NCI-H128 (cell line): Measurements from ENCODE around the gene PTPRN2.
A peak's percentile ranks its signal among the peaks of the same experiment; 100 is the strongest.

Experiments
- DNase-seq: peaks from one replicate; lab custom pipeline; 2025; ENCODE audit not compliant: unreplicated experiment; lab: John Stamatoyannopoulos, UW

Gene PTPRN2

DNA sequence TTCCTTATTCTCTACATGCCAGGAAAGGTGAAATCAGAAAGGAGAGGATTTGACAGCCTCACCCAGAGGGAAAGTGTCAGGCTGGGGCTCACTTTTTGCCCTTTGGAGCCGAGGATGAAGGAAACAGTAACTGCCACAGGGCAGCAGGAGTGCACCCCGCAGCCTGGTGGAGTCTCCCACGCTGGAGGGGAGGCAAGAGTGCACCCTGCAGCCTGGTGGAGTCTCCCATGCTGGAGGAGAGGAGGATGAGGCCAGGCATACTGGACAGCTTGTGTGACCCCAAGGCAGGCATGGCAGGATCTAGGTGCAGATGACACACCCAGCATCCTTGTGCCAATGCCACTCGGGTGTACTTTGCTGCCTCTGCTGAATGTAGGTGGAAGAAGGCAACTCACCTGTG is 766.8 kb downstream of the PTPRN2 start:
- no peak for DNase-seq

- no peak for DNase-seq
These were observed 768.2 kb downstream of the PTPRN2 start for GRCh38 chr7:157819455-157819807.

GRCh38 chr7:157818701-157819454 is 768.7 kb downstream of the PTPRN2 start:
- DNase-seq, result no peak

DNA sequence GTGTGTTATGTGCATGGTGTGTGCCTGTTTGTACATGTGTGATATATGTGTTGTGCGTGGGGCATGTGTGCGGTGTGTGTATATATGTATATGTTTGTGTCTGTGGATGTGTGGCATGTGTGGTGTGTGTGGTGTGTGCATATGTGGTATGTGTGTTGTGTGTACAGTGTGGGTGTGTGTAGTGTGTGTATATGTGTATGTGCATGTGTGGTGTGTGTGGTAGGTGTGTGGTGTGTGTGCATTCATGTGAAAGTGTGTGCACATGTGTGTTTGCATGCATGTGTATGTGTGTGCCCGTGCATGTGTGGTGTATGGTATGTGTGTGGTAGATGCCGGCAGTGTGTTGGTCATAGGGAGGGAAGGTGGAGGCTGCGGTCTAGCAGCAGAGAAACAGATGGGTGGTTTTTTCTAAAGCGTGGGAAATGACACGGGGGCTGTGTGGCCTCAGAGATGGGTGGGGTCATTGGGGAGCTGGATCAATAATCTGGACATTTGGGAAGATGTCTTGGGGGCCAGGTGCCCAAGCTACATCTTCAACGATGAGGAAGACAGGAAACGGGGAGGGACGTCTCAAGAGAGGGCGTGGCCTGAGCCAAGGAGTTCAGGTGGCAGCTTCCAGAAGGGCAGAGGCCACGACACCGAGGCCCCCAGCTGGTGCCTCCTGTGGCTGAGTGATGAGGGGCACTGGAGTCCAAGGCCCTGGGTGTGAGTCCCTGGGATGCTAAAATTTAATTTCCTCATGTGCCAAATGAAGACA is 769.5 kb downstream of the PTPRN2 start:
- DNase-seq, result no peak

DNA sequence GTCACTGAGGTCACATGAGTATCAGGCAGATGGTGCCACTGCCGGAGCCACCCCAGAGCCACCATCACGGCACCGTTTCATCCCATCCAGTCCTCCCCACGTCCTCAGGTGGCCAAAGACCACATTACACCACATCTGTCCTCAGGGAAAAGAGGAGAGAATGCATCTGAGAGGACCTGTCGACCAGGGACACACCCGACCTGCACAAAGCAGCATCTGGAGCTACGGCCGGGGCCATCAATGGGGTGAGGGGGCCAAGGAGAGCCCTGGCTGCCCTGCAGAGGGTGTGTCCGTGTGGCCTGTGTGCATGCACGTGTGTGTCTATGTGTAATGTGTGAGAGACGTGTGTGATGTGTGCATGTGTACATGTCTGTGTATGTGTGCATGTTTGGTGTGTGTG is 770.2 kb downstream of the PTPRN2 start:
- DNase-seq, result no peak

- DNase-seq, result no peak
These were observed 770.9 kb downstream of the PTPRN2 start for GRCh38 chr7:157816526-157817250.

DNA sequence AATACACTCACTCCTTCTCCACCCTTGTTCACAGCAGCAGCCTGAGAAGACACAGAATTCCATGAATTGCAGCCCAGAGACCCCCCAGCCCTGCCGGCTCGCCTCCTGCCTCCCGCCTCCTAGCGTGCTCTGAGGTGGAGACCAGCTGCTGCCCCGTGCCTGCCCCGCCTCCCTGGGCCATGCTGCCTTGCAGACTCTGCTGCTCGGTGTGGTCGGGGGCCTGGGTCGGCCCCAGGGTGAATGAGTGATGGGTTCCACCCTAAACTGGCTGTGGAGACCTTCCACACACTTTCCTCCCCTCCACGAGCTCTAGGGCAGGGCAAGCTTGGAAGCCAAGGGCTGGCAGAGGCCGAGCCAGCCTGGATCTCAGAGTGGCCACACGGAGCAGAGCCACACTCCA is 771.5 kb downstream of the PTPRN2 start:
- no peak for DNase-seq

DNA sequence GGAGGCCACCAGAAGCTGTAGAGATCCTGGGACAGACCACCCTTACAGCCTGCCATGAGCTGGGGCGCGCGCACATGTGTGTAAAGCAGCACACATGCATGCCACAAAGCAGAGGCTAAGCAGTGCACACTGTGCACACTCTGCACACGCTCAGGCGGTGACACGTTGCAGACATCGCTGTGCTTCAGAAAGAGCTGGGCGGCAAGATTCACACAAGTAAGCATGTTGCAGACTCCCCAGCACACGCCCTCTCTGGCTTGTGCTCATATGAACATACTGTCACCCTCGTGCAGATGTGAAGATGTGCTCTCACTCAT is 772.0 kb downstream of the PTPRN2 start:
- no peak for DNase-seq

GRCh38 chr7:157814931-157815705 is 772.5 kb downstream of the PTPRN2 start:
- DNase-seq, result no peak

DNA sequence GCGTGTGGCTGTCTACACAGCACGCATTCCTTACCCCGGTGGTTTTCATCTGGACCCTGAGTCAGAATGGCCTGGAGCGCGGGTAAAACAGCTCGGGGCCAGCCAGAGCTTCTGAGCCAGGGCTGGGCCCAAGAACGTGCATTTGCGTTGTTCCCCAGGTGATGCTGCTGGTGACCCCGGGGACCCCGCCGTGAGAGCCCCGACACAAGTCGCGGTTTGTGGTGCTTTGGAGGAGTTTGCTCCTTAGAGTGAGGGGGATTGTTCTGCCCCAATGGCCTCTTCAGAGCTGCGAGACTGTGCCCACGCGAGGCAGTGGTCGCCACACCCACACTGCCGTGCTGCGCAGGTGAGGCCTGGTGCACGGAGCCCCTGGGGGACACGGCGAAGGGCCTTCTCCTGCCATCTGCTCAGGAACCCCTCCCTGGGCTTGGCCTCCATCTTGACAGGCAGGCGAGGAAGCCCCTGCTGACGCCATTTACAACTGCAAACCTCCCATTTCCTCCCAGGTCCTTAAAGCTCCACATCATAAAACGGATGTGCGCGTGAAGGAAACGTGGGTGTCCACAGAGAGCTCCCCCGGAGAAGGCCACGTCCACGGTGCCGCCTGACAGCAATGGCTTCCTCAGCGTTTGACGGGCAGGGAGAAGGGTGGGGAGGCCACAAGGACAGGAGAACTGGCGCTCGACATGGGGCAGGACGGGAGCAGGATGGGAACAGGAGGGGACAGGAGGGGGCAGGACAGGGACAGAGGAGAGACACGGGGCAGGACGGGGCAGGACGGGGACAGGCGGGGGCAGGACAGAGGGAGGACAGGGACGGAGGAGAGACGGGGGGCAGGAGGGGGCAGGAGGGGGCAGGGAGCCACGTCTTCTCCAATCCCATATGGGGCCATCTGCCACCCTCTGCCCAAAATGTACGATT is 773.6 kb downstream of the PTPRN2 start:
- no peak for DNase-seq

DNA sequence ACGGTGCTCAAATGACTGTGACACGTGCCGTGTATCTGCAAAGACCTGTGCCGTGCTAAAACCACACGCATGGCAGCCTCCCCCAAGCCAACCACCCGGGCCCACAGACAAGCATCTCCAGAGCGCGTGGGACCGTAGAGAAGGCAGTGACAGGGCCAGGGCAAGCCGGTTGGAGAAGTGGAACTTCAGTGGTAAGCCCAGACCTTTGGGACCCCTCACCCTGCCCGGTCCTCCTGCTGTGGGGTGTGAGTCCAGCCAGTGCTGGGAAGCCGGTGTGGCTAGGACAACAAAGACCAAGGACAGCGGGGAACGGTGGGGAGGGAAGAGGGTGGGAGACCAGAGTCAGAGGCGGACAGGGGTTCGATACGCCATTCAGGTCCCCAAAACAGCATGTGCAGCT is 774.6 kb downstream of the PTPRN2 start:
- DNase-seq, result no peak

GRCh38 chr7:157811946-157812345 is 775.7 kb downstream of the PTPRN2 start:
- DNase-seq, result no peak

DNA sequence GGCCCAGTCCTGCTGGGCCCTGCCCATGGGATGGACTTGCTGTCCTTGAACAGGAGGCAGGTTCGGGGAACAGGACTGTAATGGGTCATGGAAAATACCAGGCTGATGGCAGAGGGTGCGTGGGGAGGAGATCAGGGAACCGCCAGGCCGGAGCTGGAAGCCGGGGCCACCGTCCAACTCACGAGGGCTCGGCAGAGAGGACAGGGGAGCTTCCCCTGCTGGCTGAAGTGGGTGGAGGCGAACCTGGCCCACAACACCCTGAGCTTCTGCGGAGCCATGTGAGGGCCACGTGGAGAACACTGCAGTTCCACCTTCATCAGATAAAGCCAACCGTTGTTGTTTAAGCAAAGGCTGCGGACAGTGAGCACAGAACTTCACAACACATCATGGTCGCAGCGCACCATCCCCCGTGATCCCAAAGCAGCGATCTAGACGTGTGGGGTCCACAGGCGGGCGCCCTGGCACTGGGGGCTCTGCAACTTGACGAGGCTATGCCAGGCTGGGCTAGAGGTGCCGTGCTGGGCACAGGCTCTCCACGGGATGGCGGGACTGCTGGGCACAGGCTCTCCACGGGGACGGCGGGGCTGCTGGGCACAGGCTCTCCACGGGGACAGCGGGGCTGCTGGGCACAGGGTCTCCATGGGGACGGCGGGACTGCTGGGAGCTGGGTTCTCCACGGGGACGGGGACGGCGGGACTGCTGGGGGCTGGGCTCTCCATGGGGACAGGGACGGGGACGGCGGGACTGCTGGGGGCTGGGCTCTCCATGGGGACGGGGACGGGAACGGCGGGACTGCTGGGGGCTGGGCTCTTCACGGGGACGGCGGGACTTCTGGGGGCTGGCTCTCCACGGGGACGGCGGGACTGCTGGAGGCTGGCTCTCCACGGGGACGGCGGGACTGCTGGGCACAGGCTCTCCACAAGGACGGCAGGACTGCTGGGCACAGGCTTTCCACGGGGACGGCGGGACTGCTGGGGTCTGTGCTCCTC is 777.5 kb downstream of the PTPRN2 start:
- DNase-seq, result no peak

GRCh38 chr7:157809154-157809862 is 778.3 kb downstream of the PTPRN2 start:
- no peak for DNase-seq

DNA sequence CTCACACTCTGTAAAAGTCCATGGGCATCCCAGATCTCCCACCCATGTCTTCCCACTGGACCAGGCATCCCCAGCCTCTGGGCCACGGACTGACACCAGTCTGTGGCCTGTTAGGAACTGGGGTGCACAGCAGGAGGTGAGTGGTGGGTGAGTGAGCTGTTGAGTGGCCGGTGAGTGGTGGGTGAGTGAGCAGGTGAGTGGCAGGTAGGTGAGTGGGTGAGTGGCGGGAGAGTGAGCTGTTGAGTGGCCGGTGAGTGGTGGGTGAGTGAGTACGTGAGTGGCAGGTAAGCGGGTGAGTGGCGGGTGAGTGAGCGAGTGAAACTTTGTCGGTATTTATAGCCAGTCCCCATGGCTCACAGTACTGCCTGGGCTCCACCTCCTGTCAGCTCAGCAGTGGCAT is 779.6 kb downstream of the PTPRN2 start:
- no peak for DNase-seq

DNA sequence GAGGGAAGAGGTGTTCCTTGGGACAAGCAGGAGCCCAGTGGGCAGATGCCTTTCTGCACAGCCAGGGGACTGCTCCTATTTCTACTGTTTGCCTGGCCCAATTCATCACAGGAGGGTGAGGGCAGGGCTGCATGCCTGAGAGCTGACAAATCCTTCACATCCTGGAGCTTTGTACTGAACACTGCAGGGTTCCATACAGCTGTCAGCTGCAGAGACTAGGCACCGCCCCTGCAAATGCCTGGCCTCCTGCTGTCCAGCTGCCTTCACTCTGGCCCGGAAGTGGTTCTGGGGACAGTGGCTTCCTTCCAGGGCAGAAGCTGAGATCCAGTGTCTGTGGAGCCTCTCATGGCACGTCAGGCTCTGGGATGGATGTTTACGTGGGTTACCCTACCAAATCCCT is 780.1 kb downstream of the PTPRN2 start:
- no peak for DNase-seq

DNA sequence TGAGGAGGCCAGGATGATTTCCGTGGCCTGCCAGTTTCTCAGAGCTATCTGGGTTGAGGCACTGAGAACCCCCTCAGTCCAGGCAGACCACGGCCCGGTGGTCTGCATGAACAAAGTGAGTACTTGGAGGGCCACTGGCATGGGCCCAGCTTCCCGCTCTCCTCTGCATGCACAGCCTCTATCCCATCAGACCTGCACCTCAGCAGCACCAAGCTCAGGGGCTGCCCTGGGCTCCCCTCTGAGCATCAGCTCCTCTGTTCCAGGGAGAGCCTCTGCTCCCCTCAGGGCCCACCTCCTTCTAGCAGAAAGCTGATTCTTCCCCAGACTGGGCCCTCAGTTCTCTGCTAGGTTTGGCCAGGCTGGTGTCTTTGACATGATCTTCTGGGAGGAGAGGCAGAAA is 780.9 kb downstream of the PTPRN2 start:
- DNase-seq, result no peak

DNA sequence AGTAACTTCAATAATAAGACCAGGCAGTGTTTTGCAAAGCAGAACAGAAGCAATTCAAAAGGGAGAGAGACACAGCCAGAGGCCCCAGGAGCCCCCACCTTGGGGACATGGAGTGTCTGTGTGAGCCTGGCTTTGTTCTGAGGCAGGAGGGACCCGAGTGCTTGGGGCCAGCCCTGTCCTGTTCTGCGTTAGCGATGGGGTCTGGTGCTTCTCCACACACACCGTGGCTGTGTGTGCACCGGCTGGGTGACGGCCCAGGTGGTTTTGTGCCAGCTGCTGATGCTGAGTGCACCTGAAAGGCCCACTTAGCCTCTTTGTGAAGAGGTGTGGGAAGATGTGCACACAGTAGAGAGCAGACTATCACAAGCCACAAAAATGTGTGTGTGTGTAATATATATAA is 781.9 kb downstream of the PTPRN2 start:
- DNase-seq, result peak; percentile 47

GRCh38 chr7:157803906-157804305 is 783.7 kb downstream of the PTPRN2 start:
- no peak for DNase-seq
